ENCODE results near the gene NFATC3. TPM values are rescaled to one million over a fixed set of nuclear protein-coding genes. Genes with fewer than 3 reads are reported as not detected.

The NFATC3 gene
- total RNA-seq, 2 donors from 2014 or later, result 27.4 to 30.1 TPM

- no peak for TF ChIP-seq CTCF (conservative IDR thresholded peaks at IDR 0.05)
- Mint-ChIP-seq H3K4me1 (peaks cover 14% of the 10 kb centered on the region), H3K27me3 (ENCODE audit: insufficient read depth) (no peaks in the 10 kb centered on the region), H3K36me3 (ENCODE audit: low read depth) (peaks cover 37% of the 10 kb centered on the region), H3K27ac (no peak overlapping the region), H3K4me3 (no peak overlapping the region), H3K9me3 (no peaks in the 10 kb centered on the region)
- Histone ChIP-seq H3K27ac (ENCODE audit: low read depth, low read length) (no peak overlapping the region), H3K4me3 (ENCODE audit: low read length) (no peak overlapping the region), H3K9ac (ENCODE audit: extremely low read depth, low read length, poor library complexity, severe bottlenecking) (no peak overlapping the region), H3K36me3 (ENCODE audit: control insufficient read depth, insufficient read depth, low read length) (peaks cover 52% of the 10 kb centered on the region), H3K9me3 (ENCODE audit: control insufficient read depth, low read length) (no peaks in the 10 kb centered on the region), H3K4me1 (ENCODE audit: control insufficient read depth, insufficient read depth, low read length) (peaks cover 5% of the 10 kb centered on the region), H3K27me3 (ENCODE audit: control insufficient read depth, insufficient read depth, low read length, poor library complexity, severe bottlenecking) (no peaks in the 10 kb centered on the region)
- DNase-seq, result no peak
- 87 to 95% methylated on average over 6 to 12 of the region's 12 CpGs for WGBS, 2 experiments (ENCODE audit: insufficient coverage in 1 of 2, insufficient read length in 1 of 2)
Measured at GRCh38 chr16:68230956-68231355, 145.8 kb downstream of the NFATC3 start.

DNA sequence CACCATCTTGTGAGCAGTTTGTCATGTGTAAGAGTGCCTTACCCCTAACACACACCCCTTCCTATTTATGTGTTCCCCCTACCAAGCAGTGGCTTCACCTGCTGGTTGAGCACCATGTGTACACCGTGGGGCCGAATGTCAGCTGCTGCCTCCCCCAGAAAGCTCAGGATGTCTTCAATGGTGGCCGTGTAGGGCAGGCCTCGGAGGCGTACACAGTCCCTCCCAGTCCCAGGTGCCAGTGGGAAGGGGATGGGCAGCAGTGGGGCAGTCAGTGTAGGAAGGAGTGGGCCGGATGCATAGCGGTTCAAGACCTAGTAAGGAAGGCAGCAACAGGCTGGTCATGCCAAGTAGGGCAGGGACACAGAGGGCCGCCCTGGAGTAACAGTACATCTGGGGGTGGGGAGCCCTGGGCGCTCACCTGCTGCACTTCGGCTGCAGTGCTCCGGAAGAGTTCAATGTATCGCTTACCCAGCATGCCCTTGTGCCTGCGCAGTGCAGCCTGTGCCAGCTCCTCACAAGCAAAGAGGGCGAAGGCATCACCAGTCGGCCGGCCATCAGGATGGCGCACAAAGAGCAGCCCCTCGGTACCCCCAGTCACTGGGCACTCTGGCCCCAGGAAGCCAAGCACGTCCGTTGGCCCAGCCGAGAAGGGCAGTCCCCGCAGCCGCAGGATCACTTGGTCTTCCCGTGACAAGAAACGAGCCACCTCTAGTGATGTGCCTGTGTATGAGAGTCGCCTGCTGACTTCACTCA lies 146.4 kb downstream of the NFATC3 start:
- Mint-ChIP-seq H3K4me1 (peaks cover 14% of the 10 kb centered on the region), H3K27ac (no peak overlapping the region), H3K27me3 (ENCODE audit: insufficient read depth) (no peaks in the 10 kb centered on the region), H3K9me3 (no peaks in the 10 kb centered on the region), H3K36me3 (ENCODE audit: low read depth) (peaks cover 35% of the 10 kb centered on the region), H3K4me3 (no peak overlapping the region)
- Histone ChIP-seq H3K36me3 (ENCODE audit: control insufficient read depth, insufficient read depth, low read length) (peaks cover 52% of the 10 kb centered on the region), H3K27ac (ENCODE audit: low read depth, low read length) (no peak overlapping the region), H3K27me3 (ENCODE audit: control insufficient read depth, insufficient read depth, low read length, poor library complexity, severe bottlenecking) (peaks cover 5% of the 10 kb centered on the region), H3K4me1 (ENCODE audit: control insufficient read depth, insufficient read depth, low read length) (peaks cover 5% of the 10 kb centered on the region), H3K4me3 (ENCODE audit: low read length) (no peak overlapping the region), H3K9me3 (ENCODE audit: control insufficient read depth, low read length) (no peaks in the 10 kb centered on the region), H3K9ac (ENCODE audit: extremely low read depth, low read length, poor library complexity, severe bottlenecking) (no peak overlapping the region)
- WGBS, 2 experiments (ENCODE audit: insufficient coverage in 1 of 2, insufficient read length in 1 of 2), result 94 to 95% methylated on average over 20 to 26 of the region's 26 CpGs
- no peak for DNase-seq
- TF ChIP-seq CTCF (conservative IDR thresholded peaks at IDR 0.05), result no peak

- H3K36me3 ChIP-seq (ENCODE audit: control insufficient read depth, insufficient read depth, low read length), result peaks cover 48% of the 10 kb centered on the region
- no peaks in the 10 kb centered on the region for H3K27me3 Mint-ChIP-seq (ENCODE audit: insufficient read depth)
- H3K9me3 ChIP-seq (ENCODE audit: control insufficient read depth, low read length), result no peaks in the 10 kb centered on the region
- H3K27ac Mint-ChIP-seq, result no peak overlapping the region
- no peak overlapping the region for H3K4me3 Mint-ChIP-seq
- no peak for DNase-seq
- H3K27ac ChIP-seq (ENCODE audit: low read depth, low read length), result no peak overlapping the region
- peaks cover 5% of the 10 kb centered on the region for H3K4me1 ChIP-seq (ENCODE audit: control insufficient read depth, insufficient read depth, low read length)
- H3K4me3 ChIP-seq (ENCODE audit: low read length), result no peak overlapping the region
- no peak for TF ChIP-seq CTCF (conservative IDR thresholded peaks at IDR 0.05)
- WGBS, 2 experiments (ENCODE audit: insufficient coverage in 1 of 2, insufficient read length in 1 of 2), result 95 to 96% methylated on average over 16 of the region's 16 CpGs
- peaks cover 14% of the 10 kb centered on the region for H3K4me1 Mint-ChIP-seq
- peaks cover 5% of the 10 kb centered on the region for H3K27me3 ChIP-seq (ENCODE audit: control insufficient read depth, insufficient read depth, low read length, poor library complexity, severe bottlenecking)
- no peaks in the 10 kb centered on the region for H3K9me3 Mint-ChIP-seq
- H3K9ac ChIP-seq (ENCODE audit: extremely low read depth, low read length, poor library complexity, severe bottlenecking), result no peak overlapping the region
- peaks cover 34% of the 10 kb centered on the region for H3K36me3 Mint-ChIP-seq (ENCODE audit: low read depth)
Measured at GRCh38 chr16:68232335-68232734, 147.2 kb downstream of the NFATC3 start.
